CD14-positive monocyte (primary cell): Measurements from ENCODE around the gene PHF3. TPM values are rescaled to one million over a fixed set of nuclear protein-coding genes. Genes with fewer than 3 reads are reported as not detected.

Source experiments
- DNase-seq, 3 donors: peaks; one replicate each; pipeline ENCODE4 v3.0.0-alpha.2; 2011 to 2022
- H2AFZ ChIP-seq: 2 replicates; pipeline ENCODE4 v1.6.0; 2012; ENCODE audit warnings: mild to moderate bottlenecking, low read depth, low read length, inconsistent platforms; ENCODE audit not compliant: insufficient read depth, poor library complexity, severe bottlenecking
- H3K27ac ChIP-seq, 2 donors: 1 replicate in 1 of 2; 2 replicates in 1 of 2; pipeline ENCODE4 v1.5.1; 2012 to 2013; ENCODE audit warnings: low read length in 2 of 2, control low read depth in 1 of 2, inconsistent platforms in 1 of 2, low read depth in 1 of 2, mild to moderate bottlenecking in 1 of 2
- H3K27me3 ChIP-seq, 2 donors: one replicate each; pipeline versions ENCODE4 v1.6.0 to v1.6.1; 2011 to 2013; ENCODE audit warnings: low read length in 2 of 2; ENCODE audit not compliant: control insufficient read depth in 2 of 2, insufficient read depth in 2 of 2
- H3K36me3 ChIP-seq, 2 donors: replicated peaks in 1 of 2; 1 replicate in 1 of 2; 2 replicates in 1 of 2; pipeline versions ENCODE4 v1.5.1 to v1.6.1; 2012 to 2013; ENCODE audit warnings: low read length in 2 of 2, control low read depth in 1 of 2, inconsistent platforms in 1 of 2, mild to moderate bottlenecking in 1 of 2; ENCODE audit not compliant: insufficient read depth in 2 of 2, control insufficient read depth in 1 of 2
- H3K4me1 ChIP-seq, 2 donors: 1 replicate in 1 of 2; 2 replicates in 1 of 2; pipeline versions ENCODE4 v1.5.1 to v1.6.1; 2012 to 2013; ENCODE audit warnings: low read length in 2 of 2, control low read depth in 1 of 2, inconsistent platforms in 1 of 2, mild to moderate bottlenecking in 1 of 2, moderate library complexity in 1 of 2; ENCODE audit not compliant: insufficient read depth in 2 of 2, control insufficient read depth in 1 of 2
- H3K4me2 ChIP-seq: replicated peaks from 2 replicates; pipeline ENCODE3; 2012; ENCODE audit warnings: low read length, moderate library complexity, mild to moderate bottlenecking; ENCODE audit not compliant: poor library complexity, severe bottlenecking; ENCODE audit errors: extremely low read depth
- H3K4me3 ChIP-seq, 3 experiments: fragments of 200-600 bp in 1 of 3; sonication (generic) in 1 of 3; replicated peaks in 1 of 3; 1 replicate in 2 of 3; 2 replicates in 1 of 3; pipeline ENCODE4 v1.5.1; 2011 to 2013; ENCODE audit warnings: low read length in 3 of 3, mild to moderate bottlenecking in 3 of 3, control low read depth in 2 of 3, low read depth in 2 of 3, inconsistent platforms in 1 of 3, moderate library complexity in 1 of 3
- H3K79me2 ChIP-seq: 2 replicates; pipeline ENCODE4 v1.6.0; 2012; ENCODE audit warnings: mild to moderate bottlenecking, control low read depth, inconsistent platforms, low read length, moderate library complexity; ENCODE audit not compliant: insufficient read depth
- H3K9ac ChIP-seq: 2 replicates; pipeline ENCODE4 v1.6.0; 2017; ENCODE audit warnings: low read length, mild to moderate bottlenecking; ENCODE audit not compliant: insufficient read depth, poor library complexity, severe bottlenecking
- H3K9me3 ChIP-seq, 2 donors: replicated peaks in 1 of 2; 1 replicate in 1 of 2; 2 replicates in 1 of 2; pipeline versions ENCODE4 v1.5.1 to v1.6.1; 2012 to 2013; ENCODE audit warnings: low read length in 2 of 2, control low read depth in 1 of 2; ENCODE audit not compliant: control insufficient read depth in 1 of 2, insufficient read depth in 1 of 2
- H4K20me1 ChIP-seq: 2 replicates; pipeline ENCODE4 v1.6.0; 2012; ENCODE audit warnings: mild to moderate bottlenecking, low read length, control low read depth, moderate library complexity; ENCODE audit not compliant: insufficient read depth
- H3K27ac Mint-ChIP-seq, 7 donors: one replicate each; pipeline ENCODE4 v1.8.0; 2020; ENCODE audit warnings: mild to moderate bottlenecking in 7 of 7, mixed read lengths in 7 of 7, moderate library complexity in 6 of 7, inconsistent platforms in 2 of 7
- H3K27me3 Mint-ChIP-seq, 3 donors: one replicate each; pipeline ENCODE4 v1.8.0; 2021 to 2022; ENCODE audit warnings: low read depth in 3 of 3, mild to moderate bottlenecking in 3 of 3, mixed read lengths in 3 of 3, moderate library complexity in 3 of 3, inconsistent platforms in 1 of 3
- H3K36me3 Mint-ChIP-seq, 2 donors: one replicate each; pipeline ENCODE4 v1.8.0; 2020; ENCODE audit warnings: mixed read lengths in 2 of 2, inconsistent platforms in 1 of 2, mild to moderate bottlenecking in 1 of 2
- H3K4me1 Mint-ChIP-seq: one replicate; pipeline ENCODE4 v1.8.0; 2020; ENCODE audit warnings: mild to moderate bottlenecking, mixed read lengths
- H3K4me3 Mint-ChIP-seq, 2 donors: one replicate each; pipeline ENCODE4 v1.8.0; 2020; ENCODE audit warnings: mild to moderate bottlenecking in 2 of 2, mixed read lengths in 2 of 2, moderate library complexity in 1 of 2
- H3K9me3 Mint-ChIP-seq, 7 donors: one replicate each; pipeline ENCODE4 v1.8.0; 2020 to 2022; ENCODE audit warnings: mixed read lengths in 7 of 7, mild to moderate bottlenecking in 6 of 7, moderate library complexity in 6 of 7, inconsistent platforms in 2 of 7
- WGBS: methylation state at CpG from one replicate; pipeline ENCODE4 v1.1.5; 2013; ENCODE audit warnings: missing lambda C conversion rate; ENCODE audit not compliant: insufficient coverage; 5-methylcytosine and 5-hydroxymethylcytosine counted together
- intact Hi-C, 2 donors: fragments of 100-400 bp; cut with micrococcal nuclease; formaldehyde crosslinking; loops; one replicate each; pipeline versions ENCODE4 v1.15.0 to v1.15.1; 2023
- polyA plus RNA-seq, 3 donors: library from polyadenylated mRNA; depleted of rRNA in 1 of 3; unstranded in 2 of 3; stranded (reverse) in 1 of 3; fragments of 300-500 nt in 2 of 3; fragments of >200 nt in 1 of 3; fragmentation: Illumina TruSeq in 2 of 3; gene quantifications; 1 replicate in 2 of 3; 2 replicates in 1 of 3; pipeline ENCODE4 v1.2.3, GENCODE V29; 2012 to 2021
- TF ChIP-seq, protein P1 (sequence below): fragments of 200-600 bp; IDR thresholded peaks from one replicate; pipeline ENCODE4 v1.8.0; 2022; ENCODE audit warnings: antibody characterized with exemption, mild to moderate bottlenecking

The PHF3 gene
- polyA plus RNA-seq, 3 donors: 5.4 to 13.8 (median 13.0) TPM

GRCh38 chr6:63610944-63611343, 24.7 kb upstream of the PHF3 start:
- H3K27me3 ChIP-seq: no peaks in the 10 kb centered on the region
- H3K4me2 ChIP-seq: no peak overlapping the region
- no peak overlapping the region for H2AFZ ChIP-seq
- H3K9me3 ChIP-seq: no peaks in the 10 kb centered on the region
- H3K36me3 ChIP-seq: no peaks in the 10 kb centered on the region
- H3K79me2 ChIP-seq: no peaks in the 10 kb centered on the region
- Mint-ChIP-seq H3K4me3 (no peak overlapping the region), H3K4me1 (peaks cover 10% of the 10 kb centered on the region), H3K36me3 (no peaks in the 10 kb centered on the region), H3K27ac (no peak overlapping the region), H3K27me3 (peaks cover 0 to 4% (median 2%) of the 10 kb centered on the region in 3 donors), H3K9me3 (peaks cover 0 to 4% (median 0%) of the 10 kb centered on the region in 7 donors)
- TF ChIP-seq, protein P1, sequence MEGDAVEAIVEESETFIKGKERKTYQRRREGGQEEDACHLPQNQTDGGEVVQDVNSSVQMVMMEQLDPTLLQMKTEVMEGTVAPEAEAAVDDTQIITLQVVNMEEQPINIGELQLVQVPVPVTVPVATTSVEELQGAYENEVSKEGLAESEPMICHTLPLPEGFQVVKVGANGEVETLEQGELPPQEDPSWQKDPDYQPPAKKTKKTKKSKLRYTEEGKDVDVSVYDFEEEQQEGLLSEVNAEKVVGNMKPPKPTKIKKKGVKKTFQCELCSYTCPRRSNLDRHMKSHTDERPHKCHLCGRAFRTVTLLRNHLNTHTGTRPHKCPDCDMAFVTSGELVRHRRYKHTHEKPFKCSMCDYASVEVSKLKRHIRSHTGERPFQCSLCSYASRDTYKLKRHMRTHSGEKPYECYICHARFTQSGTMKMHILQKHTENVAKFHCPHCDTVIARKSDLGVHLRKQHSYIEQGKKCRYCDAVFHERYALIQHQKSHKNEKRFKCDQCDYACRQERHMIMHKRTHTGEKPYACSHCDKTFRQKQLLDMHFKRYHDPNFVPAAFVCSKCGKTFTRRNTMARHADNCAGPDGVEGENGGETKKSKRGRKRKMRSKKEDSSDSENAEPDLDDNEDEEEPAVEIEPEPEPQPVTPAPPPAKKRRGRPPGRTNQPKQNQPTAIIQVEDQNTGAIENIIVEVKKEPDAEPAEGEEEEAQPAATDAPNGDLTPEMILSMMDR: no peak
- peaks cover 0 to 6% of the 10 kb centered on the region in 2 donors for H3K4me1 ChIP-seq
- no peak overlapping the region for H3K27ac ChIP-seq
- intact Hi-C loops: no loop called here
- no peak overlapping the region for H3K4me3 ChIP-seq
- no CpG with 5 or more reads among the region's 1 CpG for WGBS
- no peak overlapping the region for H3K9ac ChIP-seq
- no peaks in the 10 kb centered on the region for H4K20me1 ChIP-seq
- DNase-seq: no peak

DNA sequence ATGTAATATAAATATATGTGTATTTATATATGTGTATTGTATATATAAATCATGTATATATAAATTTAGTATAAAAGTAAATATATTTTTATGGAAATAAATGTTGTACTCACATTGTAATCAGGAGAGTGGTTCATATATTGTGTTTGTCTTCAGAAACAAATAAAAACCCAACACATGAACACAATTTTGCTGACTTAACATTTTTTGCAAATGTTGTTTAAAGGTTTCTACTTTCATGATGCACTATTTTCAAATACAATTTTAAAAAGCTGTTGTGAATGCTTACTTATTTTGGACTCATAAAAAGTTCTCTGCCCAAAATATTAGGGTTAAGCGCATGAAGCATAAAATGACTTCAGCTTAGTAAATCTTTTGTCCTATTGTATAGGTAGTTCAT, 24.0 kb upstream of the PHF3 start:
- Histone ChIP-seq H3K27me3 (no peaks in the 10 kb centered on the region), H3K4me3 (no peak overlapping the region), H3K9me3 (no peaks in the 10 kb centered on the region), H3K27ac (no peak overlapping the region), H3K36me3 (no peaks in the 10 kb centered on the region), H3K4me1 (peaks cover 0 to 6% of the 10 kb centered on the region in 2 donors), H3K9ac (no peak overlapping the region), H3K4me2 (no peak overlapping the region), H3K79me2 (no peaks in the 10 kb centered on the region), H4K20me1 (no peaks in the 10 kb centered on the region), H2AFZ (no peak overlapping the region)
- no peak for DNase-seq
- no peaks in the 10 kb centered on the region for H3K36me3 Mint-ChIP-seq
- TF ChIP-seq, protein P1: no peak
- WGBS: no CpG with 5 or more reads among the region's 1 CpG
- intact Hi-C loops: no loop called here
- H3K4me1 Mint-ChIP-seq: peaks cover 10% of the 10 kb centered on the region
- H3K27me3 Mint-ChIP-seq: peaks cover 0 to 4% (median 2%) of the 10 kb centered on the region in 3 donors
- no peak overlapping the region for H3K4me3 Mint-ChIP-seq
- H3K27ac Mint-ChIP-seq: no peak overlapping the region
- H3K9me3 Mint-ChIP-seq: peaks cover 0 to 4% (median 0%) of the 10 kb centered on the region in 7 donors
